Ramos (cell line): ENCODE measurements around the gene HADHA.

Source experiments
- in situ Hi-C: fragments of 300-500 bp; cut with MboI; formaldehyde crosslinking; loops from one replicate; pipeline ENCODE4 v1.14.3; 2022; ENCODE audit warnings: low sequenced_read_pairs; ENCODE audit not compliant: unreplicated experiment

The HADHA gene

GRCh38 chr2:26178746-26179436 is 65.5 kb downstream of the HADHA start:
- in situ Hi-C loops: no loop called here

GRCh38 chr2:26178246-26178645 is 66.2 kb downstream of the HADHA start:
- in situ Hi-C loops: no loop called here

DNA sequence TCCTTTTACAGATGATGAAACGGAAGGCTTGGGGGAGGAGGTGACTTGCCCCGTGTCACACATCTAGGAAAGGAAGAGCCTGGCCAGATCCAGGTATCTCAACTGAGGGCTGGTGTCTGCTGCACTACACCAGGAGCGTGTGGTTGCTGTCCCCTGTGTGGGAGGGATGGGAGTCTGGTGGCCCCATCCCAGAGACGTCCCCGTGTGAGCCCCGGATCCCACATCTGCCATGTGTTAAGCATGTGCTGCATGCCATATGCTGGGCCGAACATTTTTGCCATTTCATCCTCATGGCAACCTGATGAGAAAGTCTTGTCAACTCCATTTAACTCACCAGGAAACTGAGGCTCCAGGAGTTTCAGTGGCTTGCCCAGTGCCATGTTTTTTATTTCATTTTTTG is 67.3 kb downstream of the HADHA start:
- in situ Hi-C loops: no loop called here

DNA sequence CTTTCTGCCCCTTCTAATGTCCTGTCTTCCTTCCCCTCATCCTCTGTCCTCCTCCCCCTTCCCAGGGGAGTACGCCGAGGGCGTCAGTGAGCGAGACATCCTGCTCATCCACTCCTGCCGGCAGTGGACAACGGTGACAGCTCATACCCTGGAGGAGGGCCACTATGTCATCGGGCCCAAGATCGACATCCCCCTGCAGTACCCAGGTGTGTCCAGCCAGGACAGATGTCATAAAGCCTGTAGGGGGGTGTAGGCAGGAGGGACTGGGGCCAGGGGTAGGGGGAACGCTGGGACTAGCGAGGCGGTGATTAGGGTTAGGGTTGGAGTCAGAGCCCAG is 68.2 kb downstream of the HADHA start:
- in situ Hi-C loops: no loop called here

DNA sequence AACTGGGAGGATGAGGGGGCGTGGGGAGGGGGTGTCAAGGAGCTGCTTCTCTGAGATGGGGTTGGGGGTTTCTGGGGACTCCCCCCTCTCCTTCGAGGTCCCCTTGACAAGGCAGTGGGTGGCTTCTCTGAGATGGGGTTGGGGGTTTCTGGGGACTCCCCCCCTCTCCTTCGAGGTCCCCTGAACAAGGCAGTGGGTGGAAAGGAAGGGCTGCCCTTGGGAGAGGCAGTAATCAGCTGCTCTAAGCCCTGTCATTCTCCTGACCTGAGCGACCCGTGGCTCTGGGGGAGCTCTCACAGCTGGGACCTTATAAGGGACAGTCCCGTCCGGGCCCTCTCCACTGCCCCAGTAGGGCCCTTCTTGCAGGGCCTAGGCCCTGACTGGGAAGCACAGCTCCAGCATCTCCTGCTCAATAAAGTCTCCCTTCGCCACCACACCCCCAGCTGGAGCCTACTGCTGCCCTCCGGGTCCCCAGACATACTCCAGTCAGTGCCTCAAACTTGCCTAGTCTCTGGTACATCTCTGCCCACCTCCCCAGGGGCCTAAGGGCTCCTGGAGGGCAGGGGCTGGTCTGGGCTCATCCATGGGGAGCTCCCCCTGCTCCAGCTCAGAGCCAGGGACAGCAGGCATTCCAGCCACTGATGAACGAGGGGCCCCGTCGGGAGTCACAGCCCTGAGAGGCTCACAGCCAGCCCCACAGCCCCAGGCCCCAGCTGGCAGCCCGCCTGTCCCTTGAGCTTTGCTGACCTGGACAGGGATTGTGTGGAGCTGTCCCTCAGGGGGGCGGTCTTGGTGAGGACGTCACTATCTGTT is 68.8 kb downstream of the HADHA start:
- in situ Hi-C loops: no loop called here

DNA sequence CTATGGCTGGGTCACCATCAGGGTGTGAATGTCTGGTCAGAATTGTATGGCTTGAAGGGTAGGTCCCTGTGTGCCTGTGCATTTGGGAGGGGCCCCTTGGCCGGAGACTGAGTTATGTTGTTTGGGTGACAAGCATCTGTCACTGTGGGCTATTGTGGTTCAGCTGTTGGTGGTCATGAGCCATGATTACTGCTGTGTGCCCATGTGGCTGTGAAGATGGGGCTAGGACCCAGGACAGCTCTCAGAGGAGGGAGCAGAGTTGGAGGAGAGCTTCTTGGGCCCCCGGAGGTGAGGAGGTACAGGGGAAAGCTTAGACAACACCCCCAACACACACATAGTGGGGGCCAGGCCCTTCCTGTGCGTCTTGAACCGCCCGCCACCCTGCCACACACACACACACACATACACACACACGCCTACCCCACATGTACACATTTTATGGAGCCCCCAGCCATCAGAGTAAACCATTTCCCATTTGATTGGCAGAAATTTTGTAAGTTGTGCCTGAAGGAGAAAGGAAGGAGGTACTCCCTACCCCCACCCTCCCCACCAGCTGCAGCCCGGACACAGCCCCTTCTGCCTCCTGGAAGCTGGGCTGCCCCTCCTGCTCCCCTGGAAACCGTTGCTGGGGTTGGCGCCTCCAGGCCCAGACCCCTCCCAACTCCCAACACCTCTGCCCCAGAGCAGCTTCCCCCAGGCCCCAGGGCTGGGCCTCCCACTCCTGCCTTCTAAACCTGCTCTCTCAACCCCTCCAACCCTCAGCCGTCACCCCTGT is 69.6 kb downstream of the HADHA start:
- in situ Hi-C loops: no loop called here

- in situ Hi-C loops: no loop called here
Measured at GRCh38 chr2:26173776-26174482, 70.5 kb downstream of the HADHA start.

GRCh38 chr2:26172871-26173775 is 71.3 kb downstream of the HADHA start, which contains the start of gene GAREM2:
Gene GAREM2, plus strand, starts transcription at chr2:26173088. Its CDS starts 133 bp downstream, at chr2:26173221.
- in situ Hi-C loops: no loop called here

DNA sequence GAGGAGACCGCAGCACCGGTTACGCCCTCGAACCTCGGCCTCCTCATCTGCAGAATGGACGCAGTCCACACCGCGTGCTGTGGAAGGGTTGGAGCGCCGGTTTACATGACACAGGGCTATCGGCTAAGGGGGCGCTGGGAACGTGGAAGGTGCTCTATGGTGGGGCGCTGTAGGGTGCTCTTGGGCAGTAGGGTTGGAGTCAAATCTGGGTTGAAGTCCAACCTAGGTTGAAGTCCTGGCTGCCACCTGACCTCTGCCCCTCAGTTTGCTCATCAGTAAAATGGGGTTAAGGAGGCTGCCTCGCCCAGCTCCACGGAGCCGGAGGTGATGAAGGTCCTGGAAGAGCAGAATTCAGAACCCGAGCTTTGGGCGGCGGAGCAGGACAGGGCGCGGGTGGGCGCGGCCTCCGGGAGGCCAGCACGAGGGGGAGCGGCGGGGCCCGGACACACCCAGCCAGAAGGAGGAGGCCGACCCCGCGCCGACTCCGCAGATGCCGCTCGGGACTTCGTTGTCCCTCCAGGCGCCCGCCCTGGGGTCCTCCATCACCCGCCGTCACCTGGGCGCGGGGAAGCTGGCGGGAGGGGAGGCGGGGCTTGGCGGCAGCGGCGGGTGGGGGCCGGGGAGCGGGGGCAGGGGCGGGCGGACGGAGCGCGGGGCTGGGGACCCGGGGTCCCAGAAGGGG is 72.1 kb downstream of the HADHA start:
- in situ Hi-C loops: no loop called here

DNA sequence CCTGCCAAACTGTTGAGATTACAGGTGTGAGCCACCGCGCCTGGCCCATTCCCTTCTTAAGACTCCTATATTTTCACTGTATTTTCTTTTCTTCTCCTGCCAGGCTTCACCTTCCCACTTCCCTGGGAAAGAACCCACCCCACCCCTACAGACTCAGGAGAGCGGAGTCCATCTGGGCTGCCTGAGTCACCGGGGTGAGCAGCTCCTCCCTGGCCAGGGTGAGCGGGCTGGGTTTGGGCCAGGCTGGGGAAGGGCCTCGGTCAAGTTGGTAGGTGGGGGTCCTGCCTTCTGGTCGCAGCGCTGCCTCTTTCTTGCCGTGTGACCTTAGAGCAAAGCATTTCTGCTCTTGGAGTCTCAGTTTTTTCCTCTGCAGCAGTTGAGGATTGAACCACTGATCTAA is 73.6 kb downstream of the HADHA start:
- in situ Hi-C loops: no loop called here

DNA sequence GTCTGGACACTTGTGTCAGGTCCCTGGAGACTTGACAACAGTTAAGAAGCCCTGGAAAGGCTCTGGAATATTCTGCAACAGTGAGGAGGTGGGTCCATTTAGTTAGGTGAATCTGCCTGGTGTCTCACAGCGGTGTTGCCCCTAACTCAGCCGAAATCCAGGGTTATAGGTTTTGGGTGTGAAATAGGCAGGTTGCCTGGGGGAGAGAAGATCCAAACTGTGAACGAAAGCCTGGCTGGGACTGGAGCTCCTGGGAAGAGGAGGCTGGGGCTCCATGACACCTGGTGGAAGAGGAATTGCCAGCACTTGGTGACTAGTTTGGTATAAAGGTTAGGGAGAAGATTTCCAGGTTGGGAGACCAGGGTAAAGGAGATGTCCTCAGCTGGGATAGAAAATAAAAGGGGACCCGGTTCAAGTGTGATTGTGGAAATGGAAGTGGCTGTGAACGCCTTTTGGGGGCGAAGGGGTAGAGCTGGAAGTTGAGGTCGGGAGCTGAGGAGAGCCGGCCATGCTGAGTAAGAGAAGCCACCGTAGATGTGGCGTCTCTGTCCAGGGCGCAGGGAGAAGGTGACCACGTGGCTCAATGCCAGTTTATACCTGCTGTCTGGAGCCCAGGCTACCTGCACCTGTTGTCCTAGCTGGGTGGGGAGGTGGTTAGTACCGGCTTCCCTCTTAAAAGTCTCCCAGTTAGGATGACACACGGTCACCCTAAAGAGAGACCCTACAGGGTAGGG is 74.6 kb downstream of the HADHA start:
- in situ Hi-C loops: loop anchor here (10.0 kb wide), 1 partner anchor 155 kb away; no protein-coding TSS in a partner anchor

DNA sequence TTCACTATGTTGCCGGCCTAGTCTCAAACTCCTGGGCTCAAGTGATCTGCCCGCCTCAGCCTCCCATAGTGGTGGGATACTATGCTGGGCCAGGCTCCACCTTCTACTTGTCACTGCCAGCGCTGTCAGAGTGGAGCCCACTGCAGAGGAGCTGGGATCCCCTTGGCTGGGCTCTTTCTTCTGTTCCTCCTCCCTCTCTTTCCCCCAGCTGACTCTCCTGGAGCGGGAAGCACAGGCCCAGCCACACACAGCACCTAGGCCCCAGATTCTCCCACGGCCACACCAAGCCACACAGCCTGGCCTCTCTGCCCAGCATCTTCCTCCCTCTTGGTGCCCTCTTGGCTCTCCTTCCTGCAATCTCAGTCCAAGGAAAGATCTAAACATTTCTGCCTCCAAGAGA is 75.2 kb downstream of the HADHA start:
- in situ Hi-C loops: loop anchor here (10.0 kb wide), 1 partner anchor 156 kb away; no protein-coding TSS in a partner anchor

DNA sequence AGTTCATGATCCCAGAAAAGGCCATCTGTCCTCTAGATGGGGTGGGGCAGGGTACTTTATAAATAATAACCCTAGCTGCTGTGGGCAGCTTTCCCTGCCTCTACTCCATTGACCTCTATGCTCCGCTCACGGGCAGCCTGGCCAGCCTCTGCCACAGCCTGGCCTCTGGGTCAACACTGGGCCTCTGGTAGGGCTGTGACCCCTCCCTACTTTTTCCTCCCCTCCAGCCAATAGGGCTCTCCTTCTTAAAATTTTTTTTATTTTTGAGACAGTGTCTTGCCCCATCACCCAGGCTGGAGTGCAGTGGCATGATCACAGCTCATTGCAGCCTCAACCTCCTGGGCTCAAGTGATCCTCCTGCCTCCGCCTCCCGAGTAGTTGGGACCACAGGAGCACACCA is 75.6 kb downstream of the HADHA start:
- in situ Hi-C loops: loop anchor here (10.0 kb wide), 1 partner anchor 156 kb away; no protein-coding TSS in a partner anchor

DNA sequence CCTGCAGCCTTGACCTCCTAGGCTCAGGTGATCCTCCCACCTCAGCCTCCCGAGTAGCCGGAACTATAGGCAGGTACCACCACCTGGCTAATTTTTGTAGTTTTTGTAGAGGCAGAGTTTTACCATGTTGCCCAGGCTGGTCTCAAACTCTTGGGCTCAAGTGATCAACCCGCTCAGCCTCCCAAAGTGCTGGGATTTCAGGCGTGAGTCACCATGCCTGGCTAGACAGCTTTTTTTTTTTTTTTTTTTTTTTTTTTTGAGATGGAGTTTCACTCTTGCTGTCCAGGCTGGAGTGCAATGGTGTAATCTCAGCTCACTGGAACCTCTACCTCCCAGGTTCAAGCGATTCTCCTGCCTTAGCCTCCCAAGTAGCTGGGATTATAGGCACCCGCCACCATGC is 77.9 kb downstream of the HADHA start:
- in situ Hi-C loops: loop anchor here (10.0 kb wide), 1 partner anchor 158 kb away; no protein-coding TSS in a partner anchor

- in situ Hi-C loops: loop anchor here (10.0 kb wide), 1 partner anchor 159 kb away; no protein-coding TSS in a partner anchor
Measured at GRCh38 chr2:26165403-26165802, 79.0 kb downstream of the HADHA start.

DNA sequence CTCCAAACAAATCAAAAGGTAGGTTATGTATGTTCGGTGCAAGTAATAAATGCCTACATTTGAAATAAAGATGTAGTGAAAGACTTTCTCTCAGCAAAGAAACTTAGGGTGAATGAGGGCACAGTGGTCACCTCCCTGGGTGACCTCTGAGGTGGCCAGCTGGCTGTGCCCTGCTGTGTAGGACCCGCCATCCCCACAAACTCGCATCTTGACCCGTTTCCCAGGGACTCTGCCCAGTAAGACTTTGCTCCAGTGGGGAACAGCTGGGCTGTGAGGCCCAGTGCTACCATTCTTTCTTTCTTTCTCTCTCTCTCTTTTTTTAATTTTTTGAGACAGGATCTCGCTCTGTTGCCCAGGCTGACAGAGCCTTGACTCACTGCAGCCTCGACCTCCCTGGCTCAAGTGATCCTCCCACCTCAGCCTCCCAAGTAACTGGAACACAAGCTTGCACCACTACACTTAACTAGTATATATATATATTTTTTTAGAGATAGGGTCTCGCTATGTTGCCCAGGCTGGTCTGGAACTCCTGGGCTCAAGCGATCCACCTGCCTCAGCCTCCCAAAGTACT is 79.7 kb downstream of the HADHA start:
- in situ Hi-C loops: loop anchor here (10.0 kb wide), 1 partner anchor 160 kb away; no protein-coding TSS in a partner anchor

- in situ Hi-C loops: loop anchor here (10.0 kb wide), 1 partner anchor 161 kb away; no protein-coding TSS in a partner anchor
Measured at GRCh38 chr2:26164231-26164630, 80.2 kb downstream of the HADHA start.
